ENCODE data around the gene HDAC8.

The HDAC8 gene

DNA sequence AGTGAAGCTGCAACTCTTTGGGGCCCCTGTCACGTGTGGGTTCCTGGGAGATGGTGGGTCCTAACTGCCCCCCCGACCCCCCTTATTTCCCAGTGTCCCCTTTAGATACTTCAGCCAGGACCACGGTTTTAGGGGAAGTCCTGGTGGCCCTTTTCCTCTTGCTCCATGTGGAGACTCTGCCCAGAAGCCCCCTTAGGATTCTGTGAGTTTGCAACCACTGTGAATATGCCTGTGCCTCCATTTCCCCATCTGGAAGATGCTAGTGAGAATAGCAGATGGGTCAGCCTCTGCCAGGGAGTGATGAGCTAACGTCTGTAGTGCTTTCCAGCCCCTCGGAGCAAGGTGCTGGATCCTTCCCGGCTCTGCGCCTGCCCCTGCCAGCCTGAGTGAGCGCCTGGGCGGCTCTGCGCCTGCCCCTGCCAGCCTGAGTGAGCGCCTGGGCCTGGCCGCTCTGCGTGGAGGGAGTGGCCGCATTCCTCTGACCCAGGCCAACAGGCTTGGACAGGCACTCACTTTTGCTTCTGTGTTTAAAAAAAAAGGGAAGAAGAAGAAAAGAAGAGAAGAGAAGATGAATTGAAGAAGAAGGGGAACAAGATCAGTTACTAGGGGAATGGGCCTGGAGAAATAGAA, 260.2 kb downstream of the HDAC8 start:
- H3K9me3 ChIP-seq (ENCODE audit: control insufficient read depth, low read length): no peaks in the 10 kb centered on the region
- 85 to 87% methylated on average over 14 of the region's 14 CpGs for WGBS, 2 experiments
- no peaks in the 10 kb centered on the region for H3K36me3 ChIP-seq (ENCODE audit: control insufficient read depth, insufficient read depth, low read length)
- H3K4me3 ChIP-seq (ENCODE audit: insufficient read depth, low read depth, low read length): no peak overlapping the region
- H3K4me1 ChIP-seq (ENCODE audit: control insufficient read depth, insufficient read depth, low read length): no peaks in the 10 kb centered on the region
- no peak overlapping the region for H3K27ac ChIP-seq (ENCODE audit: insufficient read depth, low read depth, low read length, poor library complexity, severe bottlenecking)
- peaks cover 29% of the 10 kb centered on the region for H3K27me3 ChIP-seq (ENCODE audit: control insufficient read depth, insufficient read depth, low read length, poor library complexity, severe bottlenecking)

DNA sequence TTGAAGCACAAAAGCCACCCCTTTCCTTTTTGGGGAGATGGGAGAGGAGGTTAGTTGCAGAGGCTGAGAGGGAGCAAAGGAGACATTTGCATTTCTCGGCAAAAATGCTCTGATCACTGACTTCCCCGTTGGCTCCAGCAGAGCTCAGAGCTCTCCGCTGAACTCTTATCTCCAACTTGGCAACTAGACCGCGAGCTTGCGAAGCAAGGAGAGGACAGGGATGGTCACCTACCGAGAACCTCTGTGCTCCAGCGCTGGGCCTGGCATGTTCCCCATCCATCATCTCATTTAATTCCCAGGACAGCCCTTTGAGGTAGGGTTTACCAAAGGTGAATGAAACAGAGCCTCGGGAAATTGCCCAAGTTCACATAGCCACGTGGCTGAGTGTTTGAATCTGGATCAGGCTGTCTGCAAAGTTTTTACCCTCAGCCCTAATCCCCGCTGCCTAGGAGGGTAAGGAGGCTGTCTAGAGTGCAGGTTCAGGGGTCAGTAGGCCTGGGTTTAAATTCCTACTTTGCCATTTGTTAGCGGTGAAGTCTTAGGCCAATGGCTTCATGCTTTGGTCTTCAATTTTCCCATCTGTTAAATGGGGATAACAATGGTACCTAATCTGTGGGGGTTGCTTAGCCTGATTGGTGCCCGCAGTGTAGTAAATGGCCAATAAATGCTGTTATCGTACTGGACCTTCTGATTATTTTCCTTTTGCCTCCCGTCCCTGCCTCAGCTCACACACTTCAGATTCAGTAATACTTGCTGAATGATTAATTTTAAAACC, 263.2 kb downstream of the HDAC8 start:
- WGBS, 2 experiments: 16 to 22% methylated on average over 12 to 14 of the region's 15 CpGs

DNA sequence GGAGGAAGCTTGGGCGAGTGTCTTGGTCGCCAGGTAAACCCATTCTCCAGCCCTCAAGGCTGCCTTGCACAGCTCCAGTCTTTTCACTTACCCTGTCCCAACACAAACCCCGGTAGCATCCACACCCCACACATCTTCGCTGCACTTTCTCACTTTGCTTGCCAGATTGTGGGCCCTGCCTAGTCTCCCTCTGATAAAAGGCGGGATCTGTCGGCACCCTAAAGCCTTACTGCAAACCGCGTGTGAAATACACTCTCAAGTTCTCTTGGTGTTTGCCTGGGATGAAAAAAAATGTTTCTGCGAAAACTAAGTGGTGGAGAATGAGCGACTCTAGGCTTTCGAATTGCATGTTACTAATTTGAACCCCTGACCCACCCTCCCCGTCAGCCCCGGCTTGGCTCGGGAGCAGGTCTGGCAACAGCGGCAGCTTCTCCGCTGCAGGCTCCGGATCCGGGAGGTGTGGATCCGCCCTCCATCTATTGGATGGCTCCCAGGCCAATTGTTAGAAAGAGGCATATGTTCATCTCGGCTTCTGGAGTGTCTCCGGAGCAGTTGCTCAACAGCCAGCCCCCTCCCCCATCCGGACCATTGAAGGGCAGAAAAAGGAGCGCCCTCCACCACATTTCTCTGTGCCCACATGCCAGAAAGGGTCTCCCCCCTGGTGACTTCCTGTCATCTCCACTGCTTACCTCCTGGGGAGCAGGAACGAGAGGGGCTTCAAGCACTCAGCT, 263.9 kb downstream of the HDAC8 start:
- Histone ChIP-seq H3K27me3 (ENCODE audit: control insufficient read depth, insufficient read depth, low read length, poor library complexity, severe bottlenecking) (peaks cover 60% of the 10 kb centered on the region), H3K9me3 (ENCODE audit: control insufficient read depth, low read length) (no peaks in the 10 kb centered on the region), H3K4me1 (ENCODE audit: control insufficient read depth, insufficient read depth, low read length) (no peaks in the 10 kb centered on the region), H3K4me3 (ENCODE audit: insufficient read depth, low read depth, low read length) (no peak overlapping the region), H3K27ac (ENCODE audit: insufficient read depth, low read depth, low read length, poor library complexity, severe bottlenecking) (no peak overlapping the region), H3K36me3 (ENCODE audit: control insufficient read depth, insufficient read depth, low read length) (no peaks in the 10 kb centered on the region)
- whole genome bisulfite sequencing, 2 experiments: 1 to 2% methylated on average over 24 of the region's 24 CpGs

More for the DNA sequence above, 263.2 kb downstream of the HDAC8 start:
- Histone ChIP-seq H3K4me3 (ENCODE audit: insufficient read depth, low read depth, low read length) (no peak overlapping the region), H3K27me3 (ENCODE audit: control insufficient read depth, insufficient read depth, low read length, poor library complexity, severe bottlenecking) (peaks cover 52% of the 10 kb centered on the region), H3K4me1 (ENCODE audit: control insufficient read depth, insufficient read depth, low read length) (no peaks in the 10 kb centered on the region), H3K36me3 (ENCODE audit: control insufficient read depth, insufficient read depth, low read length) (no peaks in the 10 kb centered on the region), H3K27ac (ENCODE audit: insufficient read depth, low read depth, low read length, poor library complexity, severe bottlenecking) (no peak overlapping the region), H3K9me3 (ENCODE audit: control insufficient read depth, low read length) (no peaks in the 10 kb centered on the region)

DNA sequence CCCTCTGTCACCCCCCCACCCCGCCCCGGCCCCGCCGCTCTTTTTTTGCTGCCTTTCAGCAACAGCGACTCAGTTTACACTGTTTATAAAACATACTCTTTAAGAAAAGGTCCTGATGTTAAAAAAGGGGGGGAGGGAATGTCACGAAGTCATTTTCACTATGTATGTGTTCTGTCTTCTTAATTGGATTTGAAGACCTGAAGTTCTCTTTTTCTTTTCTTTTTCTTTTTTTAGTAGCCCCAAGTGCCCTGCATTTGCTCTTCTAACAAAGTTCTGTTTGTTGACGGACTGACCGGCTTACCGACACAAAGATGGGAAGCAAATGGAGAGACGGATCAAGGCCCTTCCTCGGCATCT, 264.5 kb downstream of the HDAC8 start:
- Histone ChIP-seq H3K4me1 (ENCODE audit: control insufficient read depth, insufficient read depth, low read length) (no peaks in the 10 kb centered on the region), H3K27ac (ENCODE audit: insufficient read depth, low read depth, low read length, poor library complexity, severe bottlenecking) (no peak overlapping the region), H3K4me3 (ENCODE audit: insufficient read depth, low read depth, low read length) (no peak overlapping the region), H3K36me3 (ENCODE audit: control insufficient read depth, insufficient read depth, low read length) (no peaks in the 10 kb centered on the region), H3K27me3 (ENCODE audit: control insufficient read depth, insufficient read depth, low read length, poor library complexity, severe bottlenecking) (peaks cover 65% of the 10 kb centered on the region), H3K9me3 (ENCODE audit: control insufficient read depth, low read length) (no peaks in the 10 kb centered on the region)
- 0 to 3% methylated on average over 5 to 7 of the region's 11 CpGs for WGBS, 2 experiments

DNA sequence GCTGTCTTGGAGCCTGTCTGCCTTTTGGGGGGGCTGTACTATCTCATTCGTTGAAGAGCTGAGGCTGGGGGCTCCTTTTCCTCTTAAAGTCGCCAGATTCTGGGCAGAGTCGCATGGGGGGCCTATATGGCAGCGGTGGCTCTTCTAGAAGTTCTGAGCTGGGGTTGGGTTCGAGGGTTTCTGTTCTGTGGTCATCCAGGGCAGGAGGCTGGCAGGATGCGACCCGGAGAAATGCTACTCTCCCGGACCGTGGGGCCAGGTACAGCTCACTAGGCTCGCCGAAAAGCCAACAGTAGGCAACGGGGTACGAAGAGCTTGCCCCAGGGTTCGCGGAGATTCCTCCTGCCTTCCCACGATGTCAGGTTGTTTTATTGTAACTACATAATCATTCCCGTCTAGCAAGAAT, 265.0 kb downstream of the HDAC8 start:
- no peaks in the 10 kb centered on the region for H3K36me3 ChIP-seq (ENCODE audit: control insufficient read depth, insufficient read depth, low read length)
- peaks cover 71% of the 10 kb centered on the region for H3K27me3 ChIP-seq (ENCODE audit: control insufficient read depth, insufficient read depth, low read length, poor library complexity, severe bottlenecking)
- no peak overlapping the region for H3K4me3 ChIP-seq (ENCODE audit: insufficient read depth, low read depth, low read length)
- 2 to 4% methylated on average over 13 to 17 of the region's 17 CpGs for WGBS, 2 experiments
- no peak overlapping the region for H3K27ac ChIP-seq (ENCODE audit: insufficient read depth, low read depth, low read length, poor library complexity, severe bottlenecking)
- no peaks in the 10 kb centered on the region for H3K4me1 ChIP-seq (ENCODE audit: control insufficient read depth, insufficient read depth, low read length)
- H3K9me3 ChIP-seq (ENCODE audit: control insufficient read depth, low read length): no peaks in the 10 kb centered on the region

DNA sequence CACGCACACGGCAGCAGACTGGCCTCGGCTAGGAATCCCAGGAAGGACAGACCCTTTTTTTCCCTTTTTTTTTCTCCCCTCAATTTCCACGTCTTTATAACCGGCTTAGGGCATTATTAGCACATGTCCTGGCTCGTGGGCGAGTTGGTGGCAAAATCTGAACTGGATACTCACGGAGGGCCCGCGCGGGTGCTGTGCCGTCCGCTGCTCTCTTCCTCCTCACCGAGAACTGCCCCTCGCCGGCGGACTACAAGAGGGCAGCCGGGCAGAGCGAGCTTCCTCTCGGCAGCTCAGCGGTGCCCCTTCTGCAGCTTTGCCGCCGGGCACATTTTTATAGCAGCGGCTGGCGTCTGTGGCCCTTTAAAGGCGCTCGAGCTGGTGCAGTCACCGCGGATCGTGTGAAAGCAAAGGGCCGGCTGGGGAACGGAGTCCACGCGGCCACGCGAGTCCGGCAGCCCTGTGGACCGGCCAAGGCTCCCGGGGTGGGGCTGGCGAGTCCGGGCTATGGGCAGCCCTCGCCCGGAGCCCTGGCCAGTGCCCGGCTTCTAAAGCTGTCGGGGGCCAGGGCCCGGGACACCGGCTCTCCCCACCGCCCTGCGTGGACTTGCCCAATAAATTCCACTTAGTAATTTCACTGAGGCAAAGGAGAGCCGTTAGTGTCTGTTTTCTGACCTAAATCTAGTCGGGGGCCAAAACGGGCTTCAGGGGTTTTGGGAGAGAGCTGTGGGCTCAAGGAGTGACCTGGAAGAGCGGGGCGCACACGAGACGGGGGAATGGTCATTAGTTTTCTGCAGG, 265.6 kb downstream of the HDAC8 start:
- Histone ChIP-seq H3K4me1 (ENCODE audit: control insufficient read depth, insufficient read depth, low read length) (no peaks in the 10 kb centered on the region), H3K4me3 (ENCODE audit: insufficient read depth, low read depth, low read length) (peak overlapping the region; percentile 36), H3K27me3 (ENCODE audit: control insufficient read depth, insufficient read depth, low read length, poor library complexity, severe bottlenecking) (peaks cover 76% of the 10 kb centered on the region), H3K27ac (ENCODE audit: insufficient read depth, low read depth, low read length, poor library complexity, severe bottlenecking) (no peak overlapping the region), H3K36me3 (ENCODE audit: control insufficient read depth, insufficient read depth, low read length) (no peaks in the 10 kb centered on the region), H3K9me3 (ENCODE audit: control insufficient read depth, low read length) (no peaks in the 10 kb centered on the region)
- 1% methylated on average over 56 of the region's 56 CpGs for WGBS, 2 experiments

DNA sequence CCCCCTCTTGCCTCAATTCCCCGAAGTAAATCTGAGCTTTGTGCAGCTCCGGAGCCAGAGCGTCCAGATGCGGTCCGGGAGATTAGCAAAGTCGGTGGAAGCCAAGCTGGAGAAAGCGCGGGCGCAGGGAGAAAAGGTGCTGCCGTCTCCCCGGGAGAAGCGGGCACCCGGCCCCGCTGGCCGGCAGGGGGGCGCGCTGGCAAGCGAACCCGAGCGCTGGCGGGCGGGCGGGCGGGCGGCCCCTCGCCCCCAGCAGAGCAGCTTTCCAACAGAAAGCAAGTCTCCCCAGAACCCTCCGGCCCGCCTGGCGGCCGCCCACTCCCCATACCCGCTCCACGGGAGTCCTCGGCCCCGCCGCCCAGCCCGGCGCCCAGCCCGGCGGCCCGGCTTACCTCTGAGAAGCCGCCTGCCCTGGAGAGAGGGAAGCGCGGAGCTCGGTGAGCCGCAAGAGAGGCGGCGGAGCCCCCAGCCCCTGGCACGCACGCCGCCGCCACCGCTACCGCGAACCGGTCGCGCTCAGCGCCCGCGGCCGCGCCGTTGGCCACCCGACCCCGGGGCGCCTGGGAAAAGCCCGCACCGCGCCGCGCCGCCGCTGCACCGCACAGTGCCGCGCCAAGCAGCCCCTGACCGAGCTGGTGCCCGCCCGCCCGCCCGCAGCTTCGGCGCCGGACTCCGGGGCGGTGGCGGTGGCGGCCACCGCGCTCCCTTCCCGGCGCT, 266.4 kb downstream of the HDAC8 start:
- H3K27ac ChIP-seq (ENCODE audit: insufficient read depth, low read depth, low read length, poor library complexity, severe bottlenecking): no peak overlapping the region
- H3K4me3 ChIP-seq (ENCODE audit: insufficient read depth, low read depth, low read length): peak overlapping the region; percentile 36
- H3K36me3 ChIP-seq (ENCODE audit: control insufficient read depth, insufficient read depth, low read length): no peaks in the 10 kb centered on the region
- peaks cover 76% of the 10 kb centered on the region for H3K27me3 ChIP-seq (ENCODE audit: control insufficient read depth, insufficient read depth, low read length, poor library complexity, severe bottlenecking)
- H3K9me3 ChIP-seq (ENCODE audit: control insufficient read depth, low read length): no peaks in the 10 kb centered on the region
- 0% methylated on average over 92 of the region's 92 CpGs for WGBS, 2 experiments
- no peaks in the 10 kb centered on the region for H3K4me1 ChIP-seq (ENCODE audit: control insufficient read depth, insufficient read depth, low read length)

DNA sequence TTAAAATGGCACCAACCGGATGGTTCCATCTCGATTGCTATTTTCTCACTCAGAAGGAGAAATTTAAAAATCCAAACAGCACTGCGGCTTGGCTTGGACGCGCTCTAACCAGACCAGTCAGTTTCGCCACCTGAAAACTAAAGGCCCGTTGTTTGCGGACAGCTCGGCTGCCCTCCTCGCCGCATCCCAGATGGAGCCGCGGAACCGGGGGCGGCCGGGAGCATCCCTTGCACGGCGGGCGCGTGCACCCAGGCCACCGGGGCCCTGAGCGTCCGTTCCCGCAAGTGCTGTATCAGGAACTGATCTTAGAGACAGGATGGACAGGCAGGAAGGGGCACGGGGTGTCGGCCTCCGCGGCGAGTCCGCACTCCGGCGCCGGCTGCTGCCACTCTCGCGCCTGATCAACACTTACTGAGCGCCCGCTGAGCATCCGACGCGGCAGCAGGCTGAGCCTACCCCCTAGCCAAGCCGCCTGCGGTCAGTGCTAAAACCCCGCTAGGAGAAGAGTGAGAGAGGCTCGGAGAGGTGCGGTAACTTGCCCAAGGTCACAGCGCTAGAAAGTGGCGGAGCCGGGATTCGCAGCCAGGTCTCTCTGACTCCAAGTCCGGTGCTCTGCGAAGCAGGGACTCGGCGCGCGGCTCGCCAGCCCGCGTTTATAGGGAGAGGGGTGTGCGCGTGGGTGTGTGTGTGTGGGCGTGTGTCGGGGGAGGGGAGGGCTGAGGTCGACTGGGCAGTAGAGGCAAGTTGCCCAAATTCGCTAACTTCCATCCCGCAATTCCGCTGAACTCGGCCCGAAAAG, 267.2 kb downstream of the HDAC8 start, which contains the start of gene CITED1:
TSS of gene CITED1 (minus strand) at position 629 of the 799 bp plus-strand sequence. CDS start 3,045 bp downstream, outside the sequence.
- Histone ChIP-seq H3K36me3 (ENCODE audit: control insufficient read depth, insufficient read depth, low read length) (no peaks in the 10 kb centered on the region), H3K27me3 (ENCODE audit: control insufficient read depth, insufficient read depth, low read length, poor library complexity, severe bottlenecking) (peaks cover 79% of the 10 kb centered on the region), H3K4me1 (ENCODE audit: control insufficient read depth, insufficient read depth, low read length) (no peaks in the 10 kb centered on the region), H3K9me3 (ENCODE audit: control insufficient read depth, low read length) (no peaks in the 10 kb centered on the region), H3K27ac (ENCODE audit: insufficient read depth, low read depth, low read length, poor library complexity, severe bottlenecking) (no peak within 1 kb of the TSS), H3K4me3 (ENCODE audit: insufficient read depth, low read depth, low read length) (peak within 1 kb of the TSS; percentile 36)
- 1% methylated on average over 68 of the region's 68 CpGs for WGBS, 2 experiments

DNA sequence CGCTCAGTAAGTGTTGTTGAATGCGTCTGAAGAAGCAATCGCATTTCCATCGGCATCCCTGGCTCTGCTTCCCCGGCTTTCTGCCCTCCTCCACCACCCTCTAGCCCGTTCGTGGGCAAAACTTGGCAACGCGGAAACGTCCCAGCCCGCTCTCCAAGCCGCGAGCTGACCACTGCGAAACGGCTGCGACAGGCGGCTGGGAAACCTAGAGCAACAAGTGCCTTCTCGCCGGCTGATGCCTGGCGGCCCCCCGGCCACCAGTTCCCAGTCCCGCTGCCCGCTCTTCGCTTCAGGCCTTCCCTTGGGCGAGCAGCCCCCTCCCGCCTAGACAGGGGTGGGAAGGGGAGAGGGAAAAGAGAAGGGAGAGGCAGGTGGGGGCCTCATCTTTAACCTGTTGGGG, 267.8 kb downstream of the HDAC8 start:
- no peaks in the 10 kb centered on the region for H3K36me3 ChIP-seq (ENCODE audit: control insufficient read depth, insufficient read depth, low read length)
- no peak overlapping the region for H3K27ac ChIP-seq (ENCODE audit: insufficient read depth, low read depth, low read length, poor library complexity, severe bottlenecking)
- no peaks in the 10 kb centered on the region for H3K9me3 ChIP-seq (ENCODE audit: control insufficient read depth, low read length)
- peak overlapping the region; percentile 36 for H3K4me3 ChIP-seq (ENCODE audit: insufficient read depth, low read depth, low read length)
- H3K27me3 ChIP-seq (ENCODE audit: control insufficient read depth, insufficient read depth, low read length, poor library complexity, severe bottlenecking): peaks cover 74% of the 10 kb centered on the region
- no peaks in the 10 kb centered on the region for H3K4me1 ChIP-seq (ENCODE audit: control insufficient read depth, insufficient read depth, low read length)
- 0% methylated on average over 26 of the region's 26 CpGs for WGBS, 2 experiments
